Thyroid gland (tissue), 4 donors: ENCODE measurements around the gene CMC4. TPM values are rescaled to one million over a fixed set of nuclear protein-coding genes. Genes with fewer than 3 reads are reported as not detected.

Experiments
- DNase-seq, 2 donors: peaks; one replicate each; pipeline ENCODE4 v3.0.0-alpha.2; 2019
- H3K27ac ChIP-seq, 3 donors: fragments of 200-600 bp; sonication (generic); 1 replicate in 2 of 3; 2 replicates in 1 of 3; pipeline ENCODE4 v1.5.1; 2016 to 2019; ENCODE audit warnings: mild to moderate bottlenecking in 1 of 3, moderate library complexity in 1 of 3
- H3K27me3 ChIP-seq: fragments of 200-600 bp; sonication (generic); one replicate; pipeline ENCODE4 v1.5.1; 2019
- H3K36me3 ChIP-seq, 2 donors: fragments of 200-600 bp; sonication (generic); one replicate each; pipeline ENCODE4 v1.5.1; 2016 to 2019
- H3K4me1 ChIP-seq, 2 donors: fragments of 200-600 bp; sonication (generic); one replicate each; pipeline ENCODE4 v1.5.1; 2017 to 2019
- H3K4me3 ChIP-seq, 3 donors: fragments of 200-600 bp; sonication (generic); replicated peaks in 1 of 3; 1 replicate in 2 of 3; 2 replicates in 1 of 3; pipeline ENCODE4 v1.5.1; 2016; ENCODE audit warnings: mild to moderate bottlenecking in 1 of 3
- H3K9me3 ChIP-seq: fragments of 200-600 bp; sonication (generic); one replicate; pipeline ENCODE4 v1.5.1; 2017
- POLR2A ChIP-seq, 2 donors: fragments of 450-650 bp; IDR thresholded peaks; one replicate each; pipeline ENCODE4 v1.6.1; 2017; ENCODE audit warnings: antibody characterized with exemption in 2 of 2, mild to moderate bottlenecking in 2 of 2, moderate library complexity in 1 of 2
- WGBS, 2 donors: methylation state at CpG; one replicate each; pipeline ENCODE4 v1.1.5; 2017; 5-methylcytosine and 5-hydroxymethylcytosine counted together
- intact Hi-C: fragments of 100-400 bp; cut with DNase I; formaldehyde crosslinking; loops from one replicate; pipeline ENCODE4 v1.15.1; 2023
- total RNA-seq, 4 donors: library from RNA; depleted of rRNA; stranded (reverse); fragments of >200 nt; gene quantifications; one replicate each; pipeline ENCODE4 v1.2.3, GENCODE V29; 2016
- TF ChIP-seq, protein P1 (sequence below), 6 experiments: fragments of 200-600 bp in 3 of 6; fragments of 450-650 bp in 3 of 6; sonication (generic) in 3 of 6; IDR thresholded peaks; one replicate each; pipeline ENCODE4 v1.5.1; 2016 to 2019; ENCODE audit warnings: antibody characterized with exemption in 6 of 6, mild to moderate bottlenecking in 2 of 6, inconsistent platforms in 1 of 6, moderate library complexity in 1 of 6

The CMC4 gene
- total RNA-seq, 4 donors from 2014 or later, result 10.5 to 29.5 (median 21.8) TPM

DNA sequence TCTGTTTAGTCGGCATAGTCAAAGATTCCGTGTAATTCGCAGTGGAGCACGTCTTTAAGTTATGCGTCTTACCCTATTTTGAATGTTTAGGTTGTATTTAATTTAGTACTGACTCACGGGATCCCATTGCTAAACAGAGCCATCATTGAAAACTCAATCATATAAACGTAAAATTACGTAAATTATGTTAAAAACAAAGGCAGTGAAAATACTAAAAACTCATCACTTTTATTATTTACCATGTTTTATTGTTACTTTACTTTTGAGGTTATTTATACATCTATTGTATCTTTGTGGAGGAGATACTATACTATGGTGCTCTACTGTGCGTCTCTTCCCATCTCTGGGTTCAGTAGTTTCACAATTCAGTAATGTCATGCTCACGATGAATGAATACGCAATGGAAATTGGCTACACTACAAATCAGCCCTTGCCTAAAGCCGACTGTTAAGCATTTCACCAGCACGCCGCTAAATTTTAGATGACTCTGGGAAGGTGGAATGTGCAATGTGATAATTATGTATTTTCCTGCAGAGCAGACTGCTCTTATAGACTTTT is 43.3 kb downstream of the CMC4 start:
- H3K9me3 ChIP-seq, result no peaks in the 10 kb centered on the region
- TF ChIP-seq, protein P1, sequence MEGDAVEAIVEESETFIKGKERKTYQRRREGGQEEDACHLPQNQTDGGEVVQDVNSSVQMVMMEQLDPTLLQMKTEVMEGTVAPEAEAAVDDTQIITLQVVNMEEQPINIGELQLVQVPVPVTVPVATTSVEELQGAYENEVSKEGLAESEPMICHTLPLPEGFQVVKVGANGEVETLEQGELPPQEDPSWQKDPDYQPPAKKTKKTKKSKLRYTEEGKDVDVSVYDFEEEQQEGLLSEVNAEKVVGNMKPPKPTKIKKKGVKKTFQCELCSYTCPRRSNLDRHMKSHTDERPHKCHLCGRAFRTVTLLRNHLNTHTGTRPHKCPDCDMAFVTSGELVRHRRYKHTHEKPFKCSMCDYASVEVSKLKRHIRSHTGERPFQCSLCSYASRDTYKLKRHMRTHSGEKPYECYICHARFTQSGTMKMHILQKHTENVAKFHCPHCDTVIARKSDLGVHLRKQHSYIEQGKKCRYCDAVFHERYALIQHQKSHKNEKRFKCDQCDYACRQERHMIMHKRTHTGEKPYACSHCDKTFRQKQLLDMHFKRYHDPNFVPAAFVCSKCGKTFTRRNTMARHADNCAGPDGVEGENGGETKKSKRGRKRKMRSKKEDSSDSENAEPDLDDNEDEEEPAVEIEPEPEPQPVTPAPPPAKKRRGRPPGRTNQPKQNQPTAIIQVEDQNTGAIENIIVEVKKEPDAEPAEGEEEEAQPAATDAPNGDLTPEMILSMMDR (IDR thresholded peaks at IDR 0.05), result no peak
- TF ChIP-seq POLR2A (IDR thresholded peaks at IDR 0.05), result peak in 1 of 2 donors; percentile 59
- H3K36me3 ChIP-seq, result no peaks in the 10 kb centered on the region
- no peaks in the 10 kb centered on the region for H3K27me3 ChIP-seq
- peak overlapping the region; percentile 84 to 95 (median 93) for H3K27ac ChIP-seq
- intact Hi-C loops, result no loop called here
- peak overlapping the region; percentile 15 to 49 (median 43) for H3K4me3 ChIP-seq
- no peaks in the 10 kb centered on the region for H3K4me1 ChIP-seq
- WGBS, 2 donors, result 1 to 2% methylated on average over 14 of the region's 14 CpGs
- DNase-seq, result peak in 1 of 2 donors; percentile 5

- intact Hi-C loops, result no loop called here
Measured at GRCh38 chrX:155026727-155027508, 44.0 kb downstream of the CMC4 start, which contains the start of gene FUNDC2. Gene FUNDC2 (plus strand): TSS chrX:155026844. CDS start chrX:155026939, 95 bp downstream.

GRCh38 chrX:155026420-155026726 is 44.6 kb downstream of the CMC4 start:
- Histone ChIP-seq H3K27ac (peak overlapping the region; percentile 84 to 95 (median 93)), H3K27me3 (no peaks in the 10 kb centered on the region), H3K9me3 (no peaks in the 10 kb centered on the region), H3K36me3 (no peaks in the 10 kb centered on the region), H3K4me3 (peak overlapping the region in 2 of 3 donors; percentile 31 to 49), H3K4me1 (no peaks in the 10 kb centered on the region)
- TF ChIP-seq POLR2A (IDR thresholded peaks at IDR 0.05), result no peak
- TF ChIP-seq, protein P1 (IDR thresholded peaks at IDR 0.05), result no peak
- no peak for DNase-seq
- intact Hi-C loops, result no loop called here
- WGBS, 2 donors, result 1% methylated on average over 12 to 13 of the region's 16 CpGs

More at GRCh38 chrX:155026727-155027508, 44.0 kb downstream of the CMC4 start, which contains the start of gene FUNDC2:
- 0% methylated on average over 1 to 9 of the region's 82 CpGs for WGBS, 2 donors
- Histone ChIP-seq H3K36me3 (no peaks in the 10 kb centered on the region), H3K4me3 (peak within 1 kb of the TSS; percentile 15 to 49 (median 43)), H3K4me1 (no peaks in the 10 kb centered on the region), H3K9me3 (no peaks in the 10 kb centered on the region), H3K27me3 (no peaks in the 10 kb centered on the region), H3K27ac (peak within 1 kb of the TSS; percentile 84 to 95 (median 93))
- DNase-seq, result peak; percentile 94 to 95
- TF ChIP-seq POLR2A (IDR thresholded peaks at IDR 0.05), result peak in 1 of 2 donors; percentile 83
- TF ChIP-seq, protein P1 (IDR thresholded peaks at IDR 0.05), result no peak

GRCh38 chrX:155023907-155024833 is 46.8 kb downstream of the CMC4 start:
- intact Hi-C loops, result no loop called here
- Histone ChIP-seq H3K27me3 (no peaks in the 10 kb centered on the region), H3K27ac (no peak overlapping the region), H3K9me3 (no peaks in the 10 kb centered on the region), H3K36me3 (no peaks in the 10 kb centered on the region), H3K4me1 (no peaks in the 10 kb centered on the region), H3K4me3 (no peak overlapping the region)
- WGBS, 2 donors, result 84 to 91% methylated on average over 6 of the region's 6 CpGs
- no peak for DNase-seq
- TF ChIP-seq, protein P1 (IDR thresholded peaks at IDR 0.05), result no peak
- TF ChIP-seq POLR2A (IDR thresholded peaks at IDR 0.05), result no peak
